OCI-LY7 (cell line): Measurements from ENCODE around the gene PARVB.

Source experiments
- EZH2phosphoT487 ChIP-seq: fragments of 200-600 bp; sonication (generic); IDR thresholded peaks from 2 replicates; pipeline ENCODE4 v1.6.1; 2018; ENCODE audit warnings: low read depth, borderline replicate concordance, mild to moderate bottlenecking, mixed run types, antibody characterized with exemption, low read length, moderate library complexity, mixed read lengths
- TF ChIP-seq, protein P1 (sequence below): fragments of 200-600 bp; sonication (generic); conservative IDR thresholded peaks from 2 replicates; pipeline ENCODE4 v1.5.1; 2014; ENCODE audit warnings: mild to moderate bottlenecking, antibody characterized with exemption, low read length, moderate library complexity, mixed read lengths

DNA sequence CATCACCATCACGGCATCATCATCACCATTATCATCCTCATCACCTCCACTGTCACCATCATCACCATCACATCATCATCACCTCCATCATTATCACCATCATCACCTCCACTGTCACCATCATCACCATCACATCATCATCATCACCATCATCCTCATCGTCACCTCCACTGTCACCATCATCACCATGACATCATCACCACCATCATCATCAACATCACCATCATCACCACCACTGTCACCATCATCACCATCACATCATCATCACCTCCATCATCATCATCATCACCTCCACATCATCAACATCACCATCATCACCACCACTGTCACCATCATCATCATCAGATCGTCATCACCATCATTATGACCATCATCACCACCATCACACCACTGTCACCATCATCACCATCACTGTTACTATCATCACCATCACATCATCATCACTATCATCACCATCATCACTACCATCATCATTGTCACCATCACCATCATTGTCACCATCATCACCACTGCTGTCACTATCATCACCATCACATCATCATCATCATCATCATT, 189.5 kb downstream of the PARVB start:
- TF ChIP-seq, protein P1, sequence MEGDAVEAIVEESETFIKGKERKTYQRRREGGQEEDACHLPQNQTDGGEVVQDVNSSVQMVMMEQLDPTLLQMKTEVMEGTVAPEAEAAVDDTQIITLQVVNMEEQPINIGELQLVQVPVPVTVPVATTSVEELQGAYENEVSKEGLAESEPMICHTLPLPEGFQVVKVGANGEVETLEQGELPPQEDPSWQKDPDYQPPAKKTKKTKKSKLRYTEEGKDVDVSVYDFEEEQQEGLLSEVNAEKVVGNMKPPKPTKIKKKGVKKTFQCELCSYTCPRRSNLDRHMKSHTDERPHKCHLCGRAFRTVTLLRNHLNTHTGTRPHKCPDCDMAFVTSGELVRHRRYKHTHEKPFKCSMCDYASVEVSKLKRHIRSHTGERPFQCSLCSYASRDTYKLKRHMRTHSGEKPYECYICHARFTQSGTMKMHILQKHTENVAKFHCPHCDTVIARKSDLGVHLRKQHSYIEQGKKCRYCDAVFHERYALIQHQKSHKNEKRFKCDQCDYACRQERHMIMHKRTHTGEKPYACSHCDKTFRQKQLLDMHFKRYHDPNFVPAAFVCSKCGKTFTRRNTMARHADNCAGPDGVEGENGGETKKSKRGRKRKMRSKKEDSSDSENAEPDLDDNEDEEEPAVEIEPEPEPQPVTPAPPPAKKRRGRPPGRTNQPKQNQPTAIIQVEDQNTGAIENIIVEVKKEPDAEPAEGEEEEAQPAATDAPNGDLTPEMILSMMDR, result no peak
- TF ChIP-seq EZH2phosphoT487, result no peak
